Fibroblast of lung (primary cell): ENCODE data around the gene MBL2. TPM values are rescaled to one million over a fixed set of nuclear protein-coding genes. Genes with fewer than 3 reads are reported as not detected.

Experiments
- DNase-seq, 2 donors: peaks; one replicate each; pipeline versions ENCODE4 v3.0.0 to v3.0.0-alpha.2; 2010; ENCODE audit warnings: low read depth in 2 of 2
- H2AFZ ChIP-seq: 2 replicates; pipeline ENCODE4 v1.5.1; 2012; ENCODE audit warnings: low read length, control low read depth, inconsistent platforms
- H3K27ac ChIP-seq: 2 replicates; pipeline ENCODE4 v1.5.1; 2011; ENCODE audit warnings: low read length, control low read depth; ENCODE audit not compliant: insufficient read depth
- H3K27me3 ChIP-seq: 2 replicates; pipeline ENCODE4 v1.5.1; 2011; ENCODE audit warnings: mild to moderate bottlenecking, low read length; ENCODE audit not compliant: control insufficient read depth, insufficient read depth
- H3K36me3 ChIP-seq: 2 replicates; pipeline ENCODE4 v1.5.1; 2011; ENCODE audit warnings: low read length; ENCODE audit not compliant: control insufficient read depth, insufficient read depth
- H3K4me1 ChIP-seq: 2 replicates; pipeline ENCODE4 v1.5.1; 2011; ENCODE audit warnings: low read length; ENCODE audit not compliant: control insufficient read depth, insufficient read depth; ENCODE audit errors: extremely low read depth
- H3K4me2 ChIP-seq: 2 replicates; pipeline ENCODE4 v1.5.1; 2011; ENCODE audit warnings: low read length, control low read depth; ENCODE audit not compliant: insufficient read depth; ENCODE audit errors: extremely low read depth
- H3K4me3 ChIP-seq, 4 experiments: fragments of 200-600 bp in 1 of 4; sonication (generic) in 1 of 4; replicated peaks in 1 of 4; 2 replicates each; pipeline ENCODE4 v1.5.1; 2011 to 2016; ENCODE audit warnings: low read length in 4 of 4, low read depth in 3 of 4, mild to moderate bottlenecking in 3 of 4, control low read depth in 2 of 4, inconsistent platforms in 1 of 4, mixed read lengths in 1 of 4; ENCODE audit not compliant: insufficient read depth in 1 of 4; ENCODE audit errors: control extremely low read depth in 1 of 4
- H3K79me2 ChIP-seq: 2 replicates; pipeline ENCODE4 v1.5.1; 2012; ENCODE audit warnings: mild to moderate bottlenecking, low read length, inconsistent platforms; ENCODE audit not compliant: control insufficient read depth, insufficient read depth
- H3K9ac ChIP-seq: 2 replicates; pipeline ENCODE4 v1.5.1; 2011; ENCODE audit warnings: mild to moderate bottlenecking, low read length, control low read depth; ENCODE audit not compliant: insufficient read depth
- H3K9me3 ChIP-seq: 2 replicates; pipeline ENCODE4 v1.5.1; 2012; ENCODE audit warnings: low read depth, low read length; ENCODE audit not compliant: control insufficient read depth, insufficient read depth
- H4K20me1 ChIP-seq: 2 replicates; pipeline ENCODE4 v1.5.1; 2011; ENCODE audit warnings: low read length; ENCODE audit not compliant: control insufficient read depth, insufficient read depth; ENCODE audit errors: extremely low read depth
- CTCF ChIP-seq, 2 donors: IDR thresholded peaks in 1 of 2; conservative IDR thresholded peaks in 1 of 2; 1 replicate in 1 of 2; 2 replicates in 1 of 2; pipeline ENCODE4 v1.5.1; 2011 to 2012; ENCODE audit warnings: low read length in 2 of 2, control low read depth in 1 of 2, inconsistent platforms in 1 of 2, low read depth in 1 of 2, mild to moderate bottlenecking in 1 of 2
- EZH2 ChIP-seq: IDR thresholded peaks from 2 replicates; pipeline ENCODE4 v1.5.1; 2012; ENCODE audit warnings: low read length, control low read depth, mild to moderate bottlenecking; ENCODE audit errors: missing control alignments
- polyA plus RNA-seq, 2 donors: library from polyadenylated mRNA; depleted of rRNA in 1 of 2; stranded (reverse) in 1 of 2; unstranded in 1 of 2; fragments of >200 nt; gene quantifications; 2 replicates each; pipeline ENCODE4 v1.2.1, GENCODE V29; 2011 to 2012; ENCODE audit warnings: missing spikeins in 1 of 2
- total RNA-seq: library from RNA; depleted of rRNA; stranded (reverse); fragments of >200 nt; gene quantifications from 2 replicates; pipeline ENCODE4 v1.2.1, GENCODE V29; 2014

Gene MBL2
- total and polyA plus RNA-seq, 2 donors (not counting 1 experiment from before 2014, with no cell fraction given) = not detected

DNA sequence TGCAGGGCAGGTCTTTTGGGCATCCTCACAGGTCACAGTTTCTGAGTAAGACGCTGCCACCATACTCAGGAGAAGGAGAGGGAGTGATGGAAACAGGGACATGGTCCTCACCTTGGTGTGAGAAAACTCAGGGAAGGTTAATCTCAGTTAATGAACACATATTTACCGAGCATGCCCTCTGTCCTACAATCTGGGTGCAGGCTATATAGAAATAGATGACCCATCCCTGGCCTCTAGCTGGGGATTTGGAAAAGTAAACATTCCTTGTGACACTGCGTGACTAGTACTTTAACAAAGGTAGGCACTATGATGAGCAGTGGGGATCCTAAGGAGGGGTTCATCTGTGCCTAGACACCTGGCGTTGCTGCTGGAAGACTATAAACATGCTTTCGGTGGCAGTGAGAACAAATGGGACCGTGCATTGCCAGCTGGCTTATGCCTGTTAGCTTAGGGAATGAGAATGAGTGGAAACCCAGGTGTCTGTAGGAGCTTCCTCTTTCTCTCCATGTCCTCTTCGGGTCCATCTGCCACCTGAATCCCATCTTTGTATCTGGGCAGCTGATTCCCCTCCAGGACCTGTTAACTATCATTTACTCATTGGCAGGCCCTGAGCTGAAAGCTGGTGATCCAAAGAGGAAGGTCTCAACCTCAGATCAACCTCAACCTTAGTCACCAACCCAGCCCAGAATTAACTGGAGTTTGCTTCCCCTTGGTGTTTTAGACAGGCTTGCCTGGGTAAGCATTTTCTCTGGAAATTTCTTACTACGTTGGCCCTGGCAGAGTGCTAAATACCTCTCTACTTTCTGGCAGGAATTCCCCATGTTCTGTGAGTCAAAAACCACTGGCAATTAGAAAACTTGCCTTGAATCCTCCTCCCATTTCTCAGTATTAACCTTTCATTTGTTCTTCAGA, 794 bp downstream of the MBL2 start:
- Histone ChIP-seq H3K27me3 (no peaks in the 10 kb centered on the region), H3K4me3 (no peak overlapping the region), H3K9ac (no peak overlapping the region), H2AFZ (no peak overlapping the region), H3K36me3 (no peaks in the 10 kb centered on the region), H3K27ac (no peak overlapping the region), H3K4me1 (no peaks in the 10 kb centered on the region), H3K79me2 (no peaks in the 10 kb centered on the region), H4K20me1 (no peaks in the 10 kb centered on the region), H3K4me2 (no peak overlapping the region), H3K9me3 (no peaks in the 10 kb centered on the region)
- TF ChIP-seq CTCF (conservative IDR thresholded peaks at IDR 0.05 in 1 of 2, IDR thresholded peaks at IDR 0.05 in 1 of 2; ENCODE audit: low read depth in 1 of 2, low read length in 2 of 2) = no peak
- TF ChIP-seq EZH2 = no peak
- peak in 1 of 2 donors; percentile 19 for DNase-seq

DNA sequence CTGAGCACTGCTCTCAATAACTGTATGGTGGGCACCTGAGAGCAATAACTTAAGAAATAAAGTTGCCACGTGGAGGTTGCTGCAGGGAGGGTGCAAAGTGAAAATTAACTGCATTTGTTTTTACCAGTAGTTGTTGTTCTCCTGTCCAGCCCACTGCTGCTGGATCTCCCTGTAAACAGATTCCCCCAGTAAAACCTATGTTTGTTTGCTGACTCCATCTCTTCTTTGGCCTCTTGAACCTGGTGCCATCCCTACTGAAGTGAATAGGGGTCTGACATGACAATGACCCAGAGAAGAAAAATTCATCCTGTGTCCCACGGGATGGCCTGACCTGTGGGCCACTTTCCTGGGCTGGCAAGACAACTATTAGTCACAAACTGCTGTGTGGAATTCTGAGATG, 1.7 kb downstream of the MBL2 start:
- Histone ChIP-seq H3K27ac (no peak overlapping the region), H3K36me3 (no peaks in the 10 kb centered on the region), H3K9me3 (no peaks in the 10 kb centered on the region), H3K4me1 (no peaks in the 10 kb centered on the region), H3K79me2 (no peaks in the 10 kb centered on the region), H3K27me3 (no peaks in the 10 kb centered on the region), H2AFZ (no peak overlapping the region), H4K20me1 (no peaks in the 10 kb centered on the region), H3K4me2 (no peak overlapping the region), H3K9ac (no peak overlapping the region), H3K4me3 (no peak overlapping the region)
- TF ChIP-seq CTCF (conservative IDR thresholded peaks at IDR 0.05 in 1 of 2, IDR thresholded peaks at IDR 0.05 in 1 of 2; ENCODE audit: low read depth in 1 of 2, low read length in 2 of 2) (no peak), EZH2 (no peak)
- no peak for DNase-seq

- Histone ChIP-seq H3K36me3 (no peaks in the 10 kb centered on the region), H2AFZ (no peak overlapping the region), H3K4me3 (no peak overlapping the region), H3K4me2 (no peak overlapping the region), H3K9ac (no peak overlapping the region), H3K4me1 (no peaks in the 10 kb centered on the region), H4K20me1 (no peaks in the 10 kb centered on the region), H3K27me3 (no peaks in the 10 kb centered on the region), H3K9me3 (no peaks in the 10 kb centered on the region), H3K27ac (no peak overlapping the region), H3K79me2 (no peaks in the 10 kb centered on the region)
- no peak for TF ChIP-seq EZH2
- DNase-seq = no peak
Observed at GRCh38 chr10:52769966-52770365, 2.6 kb downstream of the MBL2 start.
